Measurements from ENCODE around the gene ARMC6.

DNA sequence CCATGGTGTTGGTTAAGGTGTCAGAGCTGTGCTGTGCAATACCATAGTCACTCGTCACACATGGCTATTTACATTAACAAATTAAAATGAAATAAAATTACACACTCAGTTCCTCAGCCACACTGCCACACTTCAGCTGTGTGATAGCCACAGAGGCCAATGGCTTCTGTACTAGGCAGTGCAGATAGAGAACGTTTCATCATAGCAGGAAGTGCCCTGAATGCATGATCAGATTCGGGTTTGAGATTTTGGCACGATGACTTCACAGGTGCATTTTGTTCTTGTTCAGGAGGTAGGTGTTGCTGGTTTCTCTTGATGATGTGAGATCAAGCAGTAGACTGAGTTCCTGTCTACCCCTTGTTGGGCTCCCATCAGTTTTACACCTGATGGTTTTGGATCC lies 6.5 kb downstream of the ARMC6 start:
- TF ChIP-seq POLR2A (IDR thresholded peaks at IDR 0.05): no peak
- TF ChIP-seq, protein P1, sequence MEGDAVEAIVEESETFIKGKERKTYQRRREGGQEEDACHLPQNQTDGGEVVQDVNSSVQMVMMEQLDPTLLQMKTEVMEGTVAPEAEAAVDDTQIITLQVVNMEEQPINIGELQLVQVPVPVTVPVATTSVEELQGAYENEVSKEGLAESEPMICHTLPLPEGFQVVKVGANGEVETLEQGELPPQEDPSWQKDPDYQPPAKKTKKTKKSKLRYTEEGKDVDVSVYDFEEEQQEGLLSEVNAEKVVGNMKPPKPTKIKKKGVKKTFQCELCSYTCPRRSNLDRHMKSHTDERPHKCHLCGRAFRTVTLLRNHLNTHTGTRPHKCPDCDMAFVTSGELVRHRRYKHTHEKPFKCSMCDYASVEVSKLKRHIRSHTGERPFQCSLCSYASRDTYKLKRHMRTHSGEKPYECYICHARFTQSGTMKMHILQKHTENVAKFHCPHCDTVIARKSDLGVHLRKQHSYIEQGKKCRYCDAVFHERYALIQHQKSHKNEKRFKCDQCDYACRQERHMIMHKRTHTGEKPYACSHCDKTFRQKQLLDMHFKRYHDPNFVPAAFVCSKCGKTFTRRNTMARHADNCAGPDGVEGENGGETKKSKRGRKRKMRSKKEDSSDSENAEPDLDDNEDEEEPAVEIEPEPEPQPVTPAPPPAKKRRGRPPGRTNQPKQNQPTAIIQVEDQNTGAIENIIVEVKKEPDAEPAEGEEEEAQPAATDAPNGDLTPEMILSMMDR (IDR thresholded peaks at IDR 0.05): no peak
